Measurements from ENCODE around the gene OTP.

- TF ChIP-seq EZH2 (IDR thresholded peaks at IDR 0.05; ENCODE audit: low read length, unreplicated experiment): no peak
- no peak for TF ChIP-seq CTCF (conservative IDR thresholded peaks at IDR 0.05; ENCODE audit: low read depth, low read length)
Measured at GRCh38 chr5:77628840-77629508, 9.5 kb downstream of the OTP start.

Data from PC-3 (cell line).